ENCODE measurements around the gene ALDH18A1. TPM values are rescaled to one million over a fixed set of nuclear protein-coding genes. Genes with fewer than 3 reads are reported as not detected.

The ALDH18A1 gene
- total RNA-seq, 1 experiment from 2014 or later, result 166 TPM

- no TSS peak for BruUV-seq (replicated peaks)
- no peaks in the 10 kb centered on the region for H3K27me3 Mint-ChIP-seq (ENCODE audit: insufficient read depth, unreplicated experiment)
- H3K36me3 Mint-ChIP-seq (ENCODE audit: insufficient read depth, unreplicated experiment), result peaks cover 22% of the 10 kb centered on the region
- H3K4me3 Mint-ChIP-seq (ENCODE audit: unreplicated experiment), result peak within 1 kb of the TSS; percentile 99
- H3K4me1 ChIP-seq, result peaks cover 48% of the 10 kb centered on the region
- no peaks in the 10 kb centered on the region for H3K9me3 ChIP-seq
- POLR2A ChIA-PET, result no interaction called here
- peaks cover 58% of the 10 kb centered on the region for H3K4me1 Mint-ChIP-seq (ENCODE audit: low read depth, unreplicated experiment)
- H3K9me3 Mint-ChIP-seq (ENCODE audit: unreplicated experiment), result no peaks in the 10 kb centered on the region
- intact Hi-C loops (cut with micrococcal nuclease; ENCODE audit: unreplicated experiment), result loop anchor here (1.0 to 2.0 kb wide), 5 partner anchors 22 to 131 kb away; no protein-coding TSS in a partner anchor
- no peaks in the 10 kb centered on the region for H3K27me3 ChIP-seq (replicated peaks; ENCODE audit: control insufficient read depth, insufficient read depth, low read length)
- no peak for TF ChIP-seq CTCF (IDR thresholded peaks at IDR 0.05; ENCODE audit: insufficient read depth in 1 of 2, low read depth in 1 of 2, low read length in 1 of 2, severe bottlenecking in 1 of 2, unreplicated experiment in 1 of 2)
- peak; percentile 98 for DNase-seq
- no peaks in the 10 kb centered on the region for H3K36me3 ChIP-seq (ENCODE audit: control insufficient read depth, insufficient read depth, low read length)
- H3K4me3 ChIP-seq (ENCODE audit: low read depth, low read length), result peak within 1 kb of the TSS; percentile 89
- CTCF ChIA-PET, result interaction anchor here (1.4 kb wide), 1 partner anchor 131 kb away, joined by 3 read pairs; no protein-coding TSS in a partner anchor
- H3K27ac Mint-ChIP-seq (ENCODE audit: unreplicated experiment), result peak within 1 kb of the TSS; percentile 83
Measured at GRCh38 chr10:95561177-95561863, 95.2 kb downstream of the ALDH18A1 start, which contains the start of gene SORBS1. TSS of gene SORBS1 (minus strand) at chr10:95561371. CDS start at chr10:95441135, 120,236 bp downstream.

DNA sequence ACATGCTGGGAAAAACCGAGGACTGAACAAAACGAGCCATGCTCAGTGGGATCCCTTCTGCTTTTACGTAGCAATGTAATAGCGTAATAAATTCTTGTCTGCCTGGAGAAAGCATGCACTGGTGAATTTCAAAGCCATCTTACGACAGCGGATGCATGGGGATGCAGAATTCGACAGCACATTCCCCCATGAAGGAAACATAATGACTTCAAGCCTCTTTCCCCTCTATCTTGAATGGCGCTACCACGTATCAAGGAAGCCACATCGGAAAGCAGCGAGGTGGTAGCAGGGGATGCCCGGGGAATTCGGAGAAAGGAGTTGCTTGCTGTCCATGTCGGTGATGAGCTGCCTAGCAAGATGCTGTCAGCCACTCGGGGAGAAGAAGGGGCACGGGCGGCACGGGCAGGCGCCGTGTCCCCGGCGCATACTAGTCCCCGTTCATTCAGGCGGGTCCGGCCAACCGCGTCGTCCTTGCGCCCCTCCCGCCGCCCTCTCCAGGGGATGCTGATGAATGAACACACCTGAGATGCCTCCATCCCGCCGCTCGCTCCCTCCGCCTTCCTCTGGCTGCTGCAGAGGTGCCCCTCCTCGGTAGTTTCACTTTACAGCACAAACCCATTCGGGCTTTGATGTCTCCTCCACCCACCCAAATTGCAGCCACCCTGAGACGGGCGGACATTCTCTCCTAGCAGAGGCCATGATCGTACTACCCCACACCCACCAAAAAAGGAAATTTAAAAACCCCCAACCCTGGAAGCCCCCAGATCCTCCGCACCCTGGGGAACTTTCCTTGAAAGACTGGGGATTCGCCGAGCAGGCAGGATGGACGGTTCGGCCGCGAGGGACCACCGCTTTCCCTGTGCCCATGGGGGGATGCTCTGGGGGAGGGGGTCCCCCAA is 96.0 kb downstream of the ALDH18A1 start:
- DNase-seq, result peak; percentile 57 to 64
- peaks cover 43% of the 10 kb centered on the region for H3K4me1 ChIP-seq
- POLR2A ChIA-PET, result no interaction called here
- intact Hi-C loops (cut with micrococcal nuclease; ENCODE audit: unreplicated experiment), result loop anchor here (1.0 to 2.0 kb wide), 5 partner anchors 21 to 130 kb away; no protein-coding TSS in a partner anchor
- peaks cover 22% of the 10 kb centered on the region for H3K36me3 Mint-ChIP-seq (ENCODE audit: insufficient read depth, unreplicated experiment)
- H3K9me3 Mint-ChIP-seq (ENCODE audit: unreplicated experiment), result no peaks in the 10 kb centered on the region
- no peak for TF ChIP-seq CTCF (IDR thresholded peaks at IDR 0.05; ENCODE audit: insufficient read depth in 1 of 2, low read depth in 1 of 2, low read length in 1 of 2, severe bottlenecking in 1 of 2, unreplicated experiment in 1 of 2)
- no peaks in the 10 kb centered on the region for H3K27me3 ChIP-seq (replicated peaks; ENCODE audit: control insufficient read depth, insufficient read depth, low read length)
- TSS peak; percentile 44 for BruUV-seq (replicated peaks)
- peaks cover 52% of the 10 kb centered on the region for H3K4me1 Mint-ChIP-seq (ENCODE audit: low read depth, unreplicated experiment)
- peak overlapping the region; percentile 99 for H3K4me3 Mint-ChIP-seq (ENCODE audit: unreplicated experiment)
- H3K9me3 ChIP-seq, result no peaks in the 10 kb centered on the region
- no peaks in the 10 kb centered on the region for H3K36me3 ChIP-seq (ENCODE audit: control insufficient read depth, insufficient read depth, low read length)
- peak overlapping the region; percentile 83 for H3K27ac Mint-ChIP-seq (ENCODE audit: unreplicated experiment)
- H3K27me3 Mint-ChIP-seq (ENCODE audit: insufficient read depth, unreplicated experiment), result no peaks in the 10 kb centered on the region
- peak overlapping the region; percentile 89 for H3K4me3 ChIP-seq (ENCODE audit: low read depth, low read length)
- CTCF ChIA-PET, result interaction anchor here (1.4 kb wide), 1 partner anchor 130 kb away, joined by 3 read pairs; no protein-coding TSS in a partner anchor

DNA sequence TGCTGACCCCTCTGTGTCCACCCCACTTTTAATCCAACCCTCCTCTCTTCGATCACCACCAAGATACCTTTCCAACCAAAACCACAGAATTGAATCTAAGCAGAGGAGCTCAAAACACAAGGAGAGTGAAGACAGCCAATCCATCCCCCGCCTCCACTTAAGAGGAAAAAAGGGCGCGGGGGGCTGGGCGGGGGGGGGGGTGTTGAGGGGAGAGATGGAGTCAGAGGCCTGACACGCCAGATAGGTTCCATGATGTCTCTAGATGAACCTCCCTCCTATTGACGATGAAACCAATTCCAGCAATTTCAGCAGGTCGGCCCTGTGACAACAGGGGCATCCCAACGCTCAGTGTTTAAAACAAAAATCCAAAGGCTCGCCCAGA is 96.6 kb downstream of the ALDH18A1 start:
- intact Hi-C loops (cut with micrococcal nuclease; ENCODE audit: unreplicated experiment), result loop anchor here (2.0 kb wide), 3 partner anchors 79 to 129 kb away; no protein-coding TSS in a partner anchor
- ChIA-PET CTCF (no interaction called here), POLR2A (no interaction called here)
- BruUV-seq (replicated peaks), result no TSS peak
- Mint-ChIP-seq H3K36me3 (ENCODE audit: insufficient read depth, unreplicated experiment) (peaks cover 22% of the 10 kb centered on the region), H3K27me3 (ENCODE audit: insufficient read depth, unreplicated experiment) (no peaks in the 10 kb centered on the region), H3K9me3 (ENCODE audit: unreplicated experiment) (no peaks in the 10 kb centered on the region), H3K4me3 (ENCODE audit: unreplicated experiment) (peak overlapping the region; percentile 99), H3K27ac (ENCODE audit: unreplicated experiment) (peak overlapping the region; percentile 83), H3K4me1 (ENCODE audit: low read depth, unreplicated experiment) (peaks cover 46% of the 10 kb centered on the region)
- peaks cover 38% of the 10 kb centered on the region for H3K4me1 ChIP-seq
- no peaks in the 10 kb centered on the region for H3K9me3 ChIP-seq
- no peak for DNase-seq
- H3K4me3 ChIP-seq (ENCODE audit: low read depth, low read length), result peak overlapping the region; percentile 89
- no peak for TF ChIP-seq CTCF (IDR thresholded peaks at IDR 0.05; ENCODE audit: insufficient read depth in 1 of 2, low read depth in 1 of 2, low read length in 1 of 2, severe bottlenecking in 1 of 2, unreplicated experiment in 1 of 2)
- H3K36me3 ChIP-seq (ENCODE audit: control insufficient read depth, insufficient read depth, low read length), result no peaks in the 10 kb centered on the region
- H3K27me3 ChIP-seq (replicated peaks; ENCODE audit: control insufficient read depth, insufficient read depth, low read length), result no peaks in the 10 kb centered on the region
